ENCODE results near the gene CAPN11. TPM values are rescaled to one million over a fixed set of nuclear protein-coding genes. Genes with fewer than 3 reads are reported as not detected.

The CAPN11 gene
- total and polyA plus RNA-seq, 4 donors: 0.08 to 0.19 (median 0.09) TPM; not detected in 1

DNA sequence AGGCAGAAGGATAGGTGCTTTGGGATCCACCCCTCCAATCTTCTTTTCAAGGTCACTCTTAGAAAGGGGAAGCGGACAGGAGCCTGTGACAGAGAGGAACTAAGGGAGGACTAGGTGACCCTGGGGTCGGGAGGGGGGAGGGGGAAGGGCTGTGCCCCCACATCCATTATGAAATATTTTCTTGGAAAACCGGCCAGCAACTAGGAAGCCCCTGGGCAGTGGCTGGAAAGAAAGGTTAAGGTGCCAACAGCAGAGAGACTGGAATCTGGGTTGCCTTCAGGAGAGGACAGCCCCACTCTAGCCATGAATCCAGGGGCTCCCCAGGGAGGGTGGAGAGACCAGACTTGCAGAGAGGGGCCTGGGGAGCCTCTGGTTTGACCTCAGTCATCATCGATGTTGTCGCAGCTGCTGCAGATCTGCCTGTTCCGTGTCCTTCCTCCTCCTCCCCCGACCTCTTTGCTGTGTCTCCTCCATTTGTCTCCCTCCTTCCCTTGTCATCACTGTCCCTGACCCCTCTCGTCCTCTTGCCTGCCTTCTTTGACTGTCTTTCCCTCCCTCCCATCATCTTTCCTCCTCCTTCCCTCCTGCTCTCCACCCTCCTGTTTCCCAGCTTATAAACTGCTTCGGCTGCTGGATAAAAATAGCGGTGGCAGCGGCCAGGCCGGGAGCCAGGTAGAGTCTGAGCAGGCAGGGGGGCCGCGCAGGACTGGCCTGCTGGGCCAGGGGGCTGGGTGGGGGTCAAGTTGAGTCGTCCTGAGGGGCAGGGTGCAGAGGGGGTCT, 67.9 kb downstream of the CAPN11 start:
- Histone ChIP-seq H3K9me3 (ENCODE audit: control insufficient read depth in 4 of 4, low read length in 3 of 4) (no peaks in the 10 kb centered on the region), H3K4me3 (ENCODE audit: low read depth in 1 of 3, low read length in 3 of 3) (no peak overlapping the region), H3K9ac (ENCODE audit: low read depth in 1 of 2, low read length in 2 of 2) (peak overlapping the region in 1 of 2 donors; percentile 48), H3K27me3 (ENCODE audit: control insufficient read depth in 4 of 4, insufficient read depth in 4 of 4, low read length in 3 of 4) (no peaks in the 10 kb centered on the region), H3K27ac (ENCODE audit: low read depth in 1 of 2, low read length in 2 of 2) (peak overlapping the region; percentile 69 to 75), H3K36me3 (ENCODE audit: control insufficient read depth in 4 of 4, insufficient read depth in 3 of 4, low read depth in 1 of 4, low read length in 3 of 4) (peaks cover 0 to 2% (median 0%) of the 10 kb centered on the region in 4 donors), H3K4me1 (ENCODE audit: control insufficient read depth in 4 of 4, insufficient read depth in 4 of 4, low read length in 3 of 4) (peaks cover 47 to 86% (median 79%) of the 10 kb centered on the region in 4 donors)
- WGBS: 38% methylated on average over 15 of the region's 15 CpGs
- TF ChIP-seq, protein P1, sequence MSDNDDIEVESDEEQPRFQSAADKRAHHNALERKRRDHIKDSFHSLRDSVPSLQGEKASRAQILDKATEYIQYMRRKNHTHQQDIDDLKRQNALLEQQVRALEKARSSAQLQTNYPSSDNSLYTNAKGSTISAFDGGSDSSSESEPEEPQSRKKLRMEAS (IDR thresholded peaks at IDR 0.05): no peak
- no peak for TF ChIP-seq SP1 (IDR thresholded peaks at IDR 0.05)
- no peak for DNase-seq (ENCODE audit: low spot score)

DNA sequence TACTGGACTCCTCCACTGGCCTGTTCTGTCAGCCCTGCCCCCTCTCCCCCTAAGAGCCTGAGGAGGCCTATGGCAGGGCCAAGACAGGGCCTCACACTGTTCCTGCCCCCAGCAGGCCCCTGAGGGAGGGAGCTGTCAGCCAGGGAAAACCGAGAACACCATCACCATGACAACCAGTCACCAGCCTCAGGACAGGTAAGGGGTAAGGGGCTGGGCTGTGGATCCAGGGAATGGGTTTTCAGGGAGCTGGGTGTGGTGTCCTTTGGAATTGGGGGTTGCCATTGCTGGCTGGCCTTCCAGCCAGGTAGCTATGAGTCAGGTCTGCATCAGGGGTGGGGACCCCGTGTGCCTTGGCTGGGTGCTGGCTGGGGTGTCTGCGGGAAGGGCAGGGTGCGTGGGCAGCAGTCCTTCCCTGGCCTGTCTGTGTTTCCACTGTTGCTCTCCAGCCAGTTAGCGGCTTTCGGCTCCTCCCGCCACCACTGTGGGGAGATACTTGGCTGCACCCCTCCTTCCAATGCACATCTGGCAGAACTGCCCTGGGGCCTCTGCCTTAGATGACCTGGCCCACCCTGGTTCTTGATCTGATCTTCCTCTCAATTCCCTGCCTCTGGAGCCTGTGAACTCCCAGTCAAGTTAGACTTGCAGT, 68.7 kb downstream of the CAPN11 start:
- H3K27me3 ChIP-seq (ENCODE audit: control insufficient read depth in 4 of 4, insufficient read depth in 4 of 4, low read length in 3 of 4): no peaks in the 10 kb centered on the region
- no peak for TF ChIP-seq TAF1 (conservative IDR thresholded peaks at IDR 0.05)
- no peak for TF ChIP-seq RAD21 (IDR thresholded peaks at IDR 0.05)
- no peak for TF ChIP-seq YY1 (IDR thresholded peaks at IDR 0.05)
- TF ChIP-seq, protein P2, sequence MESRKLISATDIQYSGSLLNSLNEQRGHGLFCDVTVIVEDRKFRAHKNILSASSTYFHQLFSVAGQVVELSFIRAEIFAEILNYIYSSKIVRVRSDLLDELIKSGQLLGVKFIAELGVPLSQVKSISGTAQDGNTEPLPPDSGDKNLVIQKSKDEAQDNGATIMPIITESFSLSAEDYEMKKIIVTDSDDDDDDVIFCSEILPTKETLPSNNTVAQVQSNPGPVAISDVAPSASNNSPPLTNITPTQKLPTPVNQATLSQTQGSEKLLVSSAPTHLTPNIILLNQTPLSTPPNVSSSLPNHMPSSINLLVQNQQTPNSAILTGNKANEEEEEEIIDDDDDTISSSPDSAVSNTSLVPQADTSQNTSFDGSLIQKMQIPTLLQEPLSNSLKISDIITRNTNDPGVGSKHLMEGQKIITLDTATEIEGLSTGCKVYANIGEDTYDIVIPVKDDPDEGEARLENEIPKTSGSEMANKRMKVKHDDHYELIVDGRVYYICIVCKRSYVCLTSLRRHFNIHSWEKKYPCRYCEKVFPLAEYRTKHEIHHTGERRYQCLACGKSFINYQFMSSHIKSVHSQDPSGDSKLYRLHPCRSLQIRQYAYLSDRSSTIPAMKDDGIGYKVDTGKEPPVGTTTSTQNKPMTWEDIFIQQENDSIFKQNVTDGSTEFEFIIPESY (IDR thresholded peaks at IDR 0.05): no peak
- TF ChIP-seq HNF4G (IDR thresholded peaks at IDR 0.05): no peak
- TF ChIP-seq, protein P1 (IDR thresholded peaks at IDR 0.05): no peak
- TF ChIP-seq FOXA1 (IDR thresholded peaks at IDR 0.05): no peak
- no peak for TF ChIP-seq FOXA2 (IDR thresholded peaks at IDR 0.05)
- H3K36me3 ChIP-seq (ENCODE audit: control insufficient read depth in 4 of 4, insufficient read depth in 3 of 4, low read depth in 1 of 4, low read length in 3 of 4): peaks cover 0 to 4% (median 2%) of the 10 kb centered on the region in 4 donors
- H3K4me1 ChIP-seq (ENCODE audit: control insufficient read depth in 4 of 4, insufficient read depth in 4 of 4, low read length in 3 of 4): peaks cover 42 to 87% (median 77%) of the 10 kb centered on the region in 4 donors
- peak overlapping the region; percentile 69 to 75 for H3K27ac ChIP-seq (ENCODE audit: low read depth in 1 of 2, low read length in 2 of 2)
- H3K9me3 ChIP-seq (ENCODE audit: control insufficient read depth in 4 of 4, low read length in 3 of 4): no peaks in the 10 kb centered on the region
- H3K4me3 ChIP-seq (ENCODE audit: low read depth in 1 of 3, low read length in 3 of 3): no peak overlapping the region
- DNase-seq (ENCODE audit: low spot score): peak; percentile 71
- WGBS: 78% methylated on average over 7 of the region's 7 CpGs
- no peak overlapping the region for H3K9ac ChIP-seq (ENCODE audit: low read depth in 1 of 2, low read length in 2 of 2)

DNA sequence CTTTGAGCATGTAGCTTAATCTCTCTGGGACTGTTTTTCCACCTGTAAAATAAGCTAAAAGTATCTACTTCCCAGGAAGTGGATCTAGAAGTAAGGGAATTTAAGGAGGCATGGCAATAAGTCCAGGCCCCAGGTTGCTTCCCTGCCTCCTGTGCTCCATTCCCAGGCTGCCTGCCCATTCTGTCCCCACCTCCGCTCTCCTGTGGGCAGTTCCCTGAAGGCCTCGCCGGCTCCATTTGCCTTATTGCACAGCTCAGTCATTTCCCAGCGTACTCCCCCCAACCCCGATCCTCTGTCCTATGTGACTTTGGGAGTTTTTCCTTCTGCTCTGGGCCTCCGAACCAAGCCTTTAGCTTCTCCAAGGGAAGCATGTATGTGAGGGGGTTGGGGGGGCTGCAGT, 69.4 kb downstream of the CAPN11 start:
- Histone ChIP-seq H3K9me3 (ENCODE audit: control insufficient read depth in 4 of 4, low read length in 3 of 4) (no peaks in the 10 kb centered on the region), H3K27ac (ENCODE audit: low read depth in 1 of 2, low read length in 2 of 2) (peak overlapping the region; percentile 69 to 75), H3K27me3 (ENCODE audit: control insufficient read depth in 4 of 4, insufficient read depth in 4 of 4, low read length in 3 of 4) (no peaks in the 10 kb centered on the region), H3K4me3 (ENCODE audit: low read depth in 1 of 3, low read length in 3 of 3) (no peak overlapping the region), H3K4me1 (ENCODE audit: control insufficient read depth in 4 of 4, insufficient read depth in 4 of 4, low read length in 3 of 4) (peaks cover 39 to 86% (median 74%) of the 10 kb centered on the region in 4 donors), H3K9ac (ENCODE audit: low read depth in 1 of 2, low read length in 2 of 2) (no peak overlapping the region), H3K36me3 (ENCODE audit: control insufficient read depth in 4 of 4, insufficient read depth in 3 of 4, low read depth in 1 of 4, low read length in 3 of 4) (peaks cover 0 to 4% (median 2%) of the 10 kb centered on the region in 4 donors)
- WGBS: 86% methylated on average over 6 of the region's 6 CpGs
- no peak for DNase-seq (ENCODE audit: low spot score)
- TF ChIP-seq EGR1 (IDR thresholded peaks at IDR 0.05; ENCODE audit: low read depth in 2 of 2) (no peak), JUND (IDR thresholded peaks at IDR 0.05) (no peak), SP1 (IDR thresholded peaks at IDR 0.05) (no peak), YY1 (IDR thresholded peaks at IDR 0.05) (no peak), RAD21 (IDR thresholded peaks at IDR 0.05) (no peak), FOXA2 (IDR thresholded peaks at IDR 0.05) (no peak), HNF4A (conservative IDR thresholded peaks at IDR 0.05) (no peak), TAF1 (conservative IDR thresholded peaks at IDR 0.05) (no peak)
- TF ChIP-seq, protein P3, sequence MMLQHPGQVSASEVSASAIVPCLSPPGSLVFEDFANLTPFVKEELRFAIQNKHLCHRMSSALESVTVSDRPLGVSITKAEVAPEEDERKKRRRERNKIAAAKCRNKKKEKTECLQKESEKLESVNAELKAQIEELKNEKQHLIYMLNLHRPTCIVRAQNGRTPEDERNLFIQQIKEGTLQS (IDR thresholded peaks at IDR 0.05): no peak
- TF ChIP-seq, protein P4, sequence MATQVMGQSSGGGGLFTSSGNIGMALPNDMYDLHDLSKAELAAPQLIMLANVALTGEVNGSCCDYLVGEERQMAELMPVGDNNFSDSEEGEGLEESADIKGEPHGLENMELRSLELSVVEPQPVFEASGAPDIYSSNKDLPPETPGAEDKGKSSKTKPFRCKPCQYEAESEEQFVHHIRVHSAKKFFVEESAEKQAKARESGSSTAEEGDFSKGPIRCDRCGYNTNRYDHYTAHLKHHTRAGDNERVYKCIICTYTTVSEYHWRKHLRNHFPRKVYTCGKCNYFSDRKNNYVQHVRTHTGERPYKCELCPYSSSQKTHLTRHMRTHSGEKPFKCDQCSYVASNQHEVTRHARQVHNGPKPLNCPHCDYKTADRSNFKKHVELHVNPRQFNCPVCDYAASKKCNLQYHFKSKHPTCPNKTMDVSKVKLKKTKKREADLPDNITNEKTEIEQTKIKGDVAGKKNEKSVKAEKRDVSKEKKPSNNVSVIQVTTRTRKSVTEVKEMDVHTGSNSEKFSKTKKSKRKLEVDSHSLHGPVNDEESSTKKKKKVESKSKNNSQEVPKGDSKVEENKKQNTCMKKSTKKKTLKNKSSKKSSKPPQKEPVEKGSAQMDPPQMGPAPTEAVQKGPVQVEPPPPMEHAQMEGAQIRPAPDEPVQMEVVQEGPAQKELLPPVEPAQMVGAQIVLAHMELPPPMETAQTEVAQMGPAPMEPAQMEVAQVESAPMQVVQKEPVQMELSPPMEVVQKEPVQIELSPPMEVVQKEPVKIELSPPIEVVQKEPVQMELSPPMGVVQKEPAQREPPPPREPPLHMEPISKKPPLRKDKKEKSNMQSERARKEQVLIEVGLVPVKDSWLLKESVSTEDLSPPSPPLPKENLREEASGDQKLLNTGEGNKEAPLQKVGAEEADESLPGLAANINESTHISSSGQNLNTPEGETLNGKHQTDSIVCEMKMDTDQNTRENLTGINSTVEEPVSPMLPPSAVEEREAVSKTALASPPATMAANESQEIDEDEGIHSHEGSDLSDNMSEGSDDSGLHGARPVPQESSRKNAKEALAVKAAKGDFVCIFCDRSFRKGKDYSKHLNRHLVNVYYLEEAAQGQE (IDR thresholded peaks at IDR 0.05): no peak
- TF ChIP-seq, protein P5, sequence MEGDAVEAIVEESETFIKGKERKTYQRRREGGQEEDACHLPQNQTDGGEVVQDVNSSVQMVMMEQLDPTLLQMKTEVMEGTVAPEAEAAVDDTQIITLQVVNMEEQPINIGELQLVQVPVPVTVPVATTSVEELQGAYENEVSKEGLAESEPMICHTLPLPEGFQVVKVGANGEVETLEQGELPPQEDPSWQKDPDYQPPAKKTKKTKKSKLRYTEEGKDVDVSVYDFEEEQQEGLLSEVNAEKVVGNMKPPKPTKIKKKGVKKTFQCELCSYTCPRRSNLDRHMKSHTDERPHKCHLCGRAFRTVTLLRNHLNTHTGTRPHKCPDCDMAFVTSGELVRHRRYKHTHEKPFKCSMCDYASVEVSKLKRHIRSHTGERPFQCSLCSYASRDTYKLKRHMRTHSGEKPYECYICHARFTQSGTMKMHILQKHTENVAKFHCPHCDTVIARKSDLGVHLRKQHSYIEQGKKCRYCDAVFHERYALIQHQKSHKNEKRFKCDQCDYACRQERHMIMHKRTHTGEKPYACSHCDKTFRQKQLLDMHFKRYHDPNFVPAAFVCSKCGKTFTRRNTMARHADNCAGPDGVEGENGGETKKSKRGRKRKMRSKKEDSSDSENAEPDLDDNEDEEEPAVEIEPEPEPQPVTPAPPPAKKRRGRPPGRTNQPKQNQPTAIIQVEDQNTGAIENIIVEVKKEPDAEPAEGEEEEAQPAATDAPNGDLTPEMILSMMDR (IDR thresholded peaks at IDR 0.05; ENCODE audit: low read depth, low read length, missing input control): no peak
- TF ChIP-seq, protein P2 (IDR thresholded peaks at IDR 0.05): no peak

Data from liver (tissue), 9 donors.